T-helper 2 cell treated with Interferon-gamma antibody and Interleukin-4, amounts not matched to agents 100 ng/mL and 5 ng/mL, for 36 hours (primary cell): ENCODE data around the gene TACC2. TPM values are rescaled to one million over a fixed set of nuclear protein-coding genes. Genes with fewer than 3 reads are reported as not detected.

Source experiments
- intact Hi-C: fragments of 100-400 bp; cut with micrococcal nuclease; formaldehyde crosslinking; loops from one replicate; pipeline ENCODE4 v1.15.1; 2023
- total RNA-seq: library from RNA; stranded (reverse); gene quantifications from 2 replicates; pipeline ENCODE4 v1.2.3, GENCODE V29; 2022

TACC2 gene
- total RNA-seq, 1 donor from 2014 or later: not detected

- intact Hi-C loops: no loop called here
Observed at GRCh38 chr10:122120008-122120744, 131.2 kb downstream of the TACC2 start.

- intact Hi-C loops: no loop called here
Observed at GRCh38 chr10:122121059-122121458, 132.1 kb downstream of the TACC2 start.

GRCh38 chr10:122122493-122122892, 133.5 kb downstream of the TACC2 start:
- intact Hi-C loops: no loop called here

GRCh38 chr10:122123186-122123585, 134.2 kb downstream of the TACC2 start:
- intact Hi-C loops: no loop called here

- intact Hi-C loops: no loop called here
Observed at GRCh38 chr10:122124342-122124741, 135.4 kb downstream of the TACC2 start.

- intact Hi-C loops: no loop called here
Observed at GRCh38 chr10:122124808-122125207, 135.8 kb downstream of the TACC2 start.

GRCh38 chr10:122126763-122127659, 138.0 kb downstream of the TACC2 start:
- intact Hi-C loops: no loop called here

- intact Hi-C loops: no loop called here
Observed at GRCh38 chr10:122127943-122128342, 139.0 kb downstream of the TACC2 start.

GRCh38 chr10:122128357-122128756, 139.4 kb downstream of the TACC2 start:
- intact Hi-C loops: no loop called here

GRCh38 chr10:122130474-122131110, 141.6 kb downstream of the TACC2 start:
- intact Hi-C loops: no loop called here

- intact Hi-C loops: no loop called here
Observed at GRCh38 chr10:122132331-122132755, 143.4 kb downstream of the TACC2 start.

- intact Hi-C loops: no loop called here
Observed at GRCh38 chr10:122132882-122133565, 144.1 kb downstream of the TACC2 start.

- intact Hi-C loops: no loop called here
Observed at GRCh38 chr10:122135251-122136025, 146.5 kb downstream of the TACC2 start.

GRCh38 chr10:122138831-122139625, 150.1 kb downstream of the TACC2 start:
- intact Hi-C loops: no loop called here

GRCh38 chr10:122139627-122140170, 150.7 kb downstream of the TACC2 start:
- intact Hi-C loops: no loop called here

GRCh38 chr10:122140461-122140902, 151.5 kb downstream of the TACC2 start:
- intact Hi-C loops: no loop called here

GRCh38 chr10:122140941-122141623, 152.1 kb downstream of the TACC2 start:
- intact Hi-C loops: no loop called here

GRCh38 chr10:122141821-122142640, 153.1 kb downstream of the TACC2 start:
- intact Hi-C loops: no loop called here
